K562 (cell line): ENCODE measurements around the gene KIRREL1. TPM values are rescaled to one million over a fixed set of nuclear protein-coding genes. Genes with fewer than 3 reads are reported as not detected.

Source experiments
- BRCA1 ChIP-seq, 2 experiments: fragments of 450-650 bp in 1 of 2; sonication (generic) in 1 of 2; formaldehyde crosslinking in 1 of 2; IDR thresholded peaks; 2 replicates each; pipeline versions ENCODE4 v1.5.0 to v1.6.1; 2017 to 2020; ENCODE audit warnings: mild to moderate bottlenecking in 1 of 2, missing genetic modification reagents in 1 of 2
- CREM ChIP-seq: IDR thresholded peaks from 2 replicates; pipeline ENCODE4 v1.6.1; 2014; ENCODE audit warnings: antibody characterized with exemption, low read depth
- FOSL1 ChIP-seq: fragments of 200-800 bp; sonication (Bioruptor generic); conservative IDR thresholded peaks from 2 replicates; pipeline ENCODE4 v1.6.1; 2016; ENCODE audit warnings: missing genetic modification characterization, missing compliant biosample characterization
- HBP1 ChIP-seq: fragments of 450-650 bp; formaldehyde crosslinking; IDR thresholded peaks from 2 replicates; pipeline ENCODE4 v1.4.0; 2022; ENCODE audit warnings: missing genetic modification characterization
- HMBOX1 ChIP-seq: sonication (generic); IDR thresholded peaks from 2 replicates; pipeline ENCODE4 v1.6.1; 2016
- ID3 ChIP-seq, 2 experiments: fragments of 250-450 bp in 1 of 2; fragments of 450-650 bp in 1 of 2; sonication (Bioruptor Pico) in 1 of 2; IDR thresholded peaks; 2 replicates each; pipeline versions ENCODE4 v1.6.1 to v1.8.0; 2016 to 2021; ENCODE audit warnings: mild to moderate bottlenecking in 2 of 2, moderate library complexity in 2 of 2, missing compliant biosample characterization in 1 of 2, missing genetic modification characterization in 1 of 2
- JUN ChIP-seq, 2 experiments: sonication (generic) in 1 of 2; formaldehyde crosslinking in 1 of 2; IDR thresholded peaks; 2 replicates each; pipeline versions ENCODE4 v1.6.1 to v1.8.0; 2012 to 2022; ENCODE audit warnings: borderline replicate concordance in 2 of 2, mild to moderate bottlenecking in 2 of 2, improper control_type of control experiment in 1 of 2, low read depth in 1 of 2, low read length in 1 of 2, missing genetic modification reagents in 1 of 2
- LCOR ChIP-seq: sonication (generic); formaldehyde crosslinking; IDR thresholded peaks from 2 replicates; pipeline ENCODE4 v1.8.0; 2022; ENCODE audit warnings: mild to moderate bottlenecking, missing genetic modification reagents
- LEF1 ChIP-seq: fragments of 450-650 bp; IDR thresholded peaks from 2 replicates; pipeline ENCODE4 v1.6.1; 2016; ENCODE audit warnings: mild to moderate bottlenecking
- MAFG ChIP-seq: fragments of 450-650 bp; conservative IDR thresholded peaks from 2 replicates; pipeline ENCODE4 v1.6.1; 2016; ENCODE audit warnings: missing genetic modification characterization, missing compliant biosample characterization
- NFE2 ChIP-seq: IDR thresholded peaks from 2 replicates; pipeline ENCODE4 v1.6.1; 2014; ENCODE audit warnings: antibody characterized with exemption, low read depth
- NONO ChIP-seq, 2 experiments: fragments of 200-400 bp in 1 of 2; fragments of 450-650 bp in 1 of 2; formaldehyde crosslinking in 1 of 2; IDR thresholded peaks; 2 replicates each; pipeline ENCODE4 v1.6.1; 2017; ENCODE audit warnings: low read depth in 2 of 2, mild to moderate bottlenecking in 2 of 2, moderate library complexity in 2 of 2, low read length in 1 of 2
- RAD21 ChIP-seq, 2 experiments: fragments of 250-450 bp in 1 of 2; fragments of 450-650 bp in 1 of 2; sonication (Bioruptor Pico) in 1 of 2; formaldehyde crosslinking in 1 of 2; IDR thresholded peaks in 1 of 2; conservative IDR thresholded peaks in 1 of 2; 2 replicates each; pipeline versions ENCODE4 v1.4.0 to v1.8.0; 2020 to 2022; ENCODE audit warnings: mild to moderate bottlenecking in 2 of 2, moderate library complexity in 1 of 2
- RNF2 ChIP-seq: sonication (generic); IDR thresholded peaks from 2 replicates; pipeline ENCODE4 v1.6.1; 2016
- TAL1 ChIP-seq: fragments of 450-650 bp; IDR thresholded peaks from 2 replicates; pipeline ENCODE4 v1.6.1; 2016; ENCODE audit warnings: mild to moderate bottlenecking
- TARDBP ChIP-seq: fragments of 450-650 bp; IDR thresholded peaks from 2 replicates; pipeline ENCODE4 v1.6.1; 2016
- TEAD2 ChIP-seq: fragments of 450-650 bp; IDR thresholded peaks from 2 replicates; pipeline ENCODE4 v1.6.1; 2016; ENCODE audit warnings: missing genetic modification characterization, control low read depth, missing compliant biosample characterization
- ZBTB7A ChIP-seq: IDR thresholded peaks from 2 replicates; pipeline ENCODE4 v1.6.1; 2011; ENCODE audit warnings: low read depth, mild to moderate bottlenecking, low read length, moderate library complexity, borderline replicate concordance; ENCODE audit not compliant: control insufficient read depth
- ZC3H11A ChIP-seq: IDR thresholded peaks from 2 replicates; pipeline ENCODE4 v1.6.1; 2012; ENCODE audit warnings: low read depth, low read length, improper control_type of control experiment
- polyA plus RNA-seq, 8 experiments: library from polyadenylated mRNA; depleted of rRNA in 4 of 8; stranded (reverse) in 5 of 8; unstranded in 3 of 8; fragments of >200 nt; fragmentation: Nextera tagmentation in 2 of 8; fragmentation: Illumina TruSeq in 1 of 8; extraction: Ambion mirVana in 2 of 8; extraction: Trizol in 1 of 8; gene quantifications; 2 replicates each; pipeline versions ENCODE4 v1.2.1 to v1.2.3, GENCODE V29; 2011 to 2014; ENCODE audit warnings: inconsistent platforms in 1 of 8, missing spikeins in 1 of 8
- total RNA-seq, 7 experiments: library from RNA; depleted of rRNA in 6 of 7; stranded (reverse); fragments of >200 nt in 6 of 7; fragmentation: Illumina TruSeq in 2 of 7; extraction: Trizol in 2 of 7; gene quantifications; 2 replicates each; pipeline versions ENCODE4 v1.2.1 to v1.2.3, GENCODE V29; 2011 to 2021; ENCODE audit warnings: low replicate concordance in 1 of 7
- TF ChIP-seq, protein P1 (sequence below): sonication (generic); formaldehyde crosslinking; IDR thresholded peaks from 2 replicates; pipeline ENCODE4 v1.5.0; 2020; ENCODE audit warnings: missing genetic modification reagents
- TF ChIP-seq, protein P2 (sequence below): fragments of 450-650 bp; formaldehyde crosslinking; IDR thresholded peaks from 2 replicates; pipeline ENCODE4 v1.4.0; 2020; ENCODE audit warnings: mild to moderate bottlenecking, moderate library complexity
- TF ChIP-seq, protein P3 (sequence below): fragments of 450-650 bp; conservative IDR thresholded peaks from 2 replicates; pipeline ENCODE4 v1.6.1; 2016; ENCODE audit warnings: missing genetic modification characterization, low read depth, mild to moderate bottlenecking, missing compliant biosample characterization, moderate library complexity

Gene KIRREL1
- total and polyA plus RNA-seq, 9 of the 15 experiments (the other 6 are each of a cell fraction or from before 2014, with no cell fraction given) = under 0.01 to 0.22 (median 0.03) TPM; not detected in 3

DNA sequence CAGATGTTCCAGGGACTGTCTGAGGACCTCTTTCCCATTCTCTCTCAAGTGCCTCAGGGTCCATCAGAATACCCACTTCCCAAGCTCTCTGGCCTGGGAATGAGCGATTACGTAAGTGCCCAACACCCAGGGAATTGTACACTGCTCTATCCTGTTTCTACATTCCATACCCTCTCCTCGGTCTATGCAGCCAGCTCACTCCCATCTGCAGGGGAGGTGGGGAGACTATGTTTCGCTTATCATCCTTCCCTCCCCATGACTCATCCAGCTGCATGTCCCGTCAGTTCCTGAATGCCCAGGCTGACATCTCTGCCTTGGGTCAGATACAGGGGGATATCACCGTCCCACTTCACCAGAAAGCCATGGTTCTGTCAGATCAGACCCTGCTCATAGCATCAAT lies 152.7 kb downstream of the KIRREL1 start (continued):
- TF ChIP-seq BRCA1 (IDR thresholded peaks at IDR 0.05) (no peak), BRCA1 (CRISPR knock-in tag; IDR thresholded peaks at IDR 0.05) (no peak), NFE2 (peak; percentile 63), CREM (peak; percentile 35; the same call in 1 of the 2 replicates), TAL1 (no peak; the same call in 1 of the 2 replicates), ZC3H11A (no peak), LEF1 (no peak), TARDBP (no peak), RNF2 (no peak), NONO (IDR thresholded peaks at IDR 0.05; ENCODE audit: low read depth in 2 of 2, low read length in 1 of 2) (no peak), HBP1 (CRISPR knock-in tag) (no peak), ID3 (CRISPR knock-in tag; IDR thresholded peaks at IDR 0.05) (no peak), ID3 (tag; IDR thresholded peaks at IDR 0.05) (no peak), MAFG (0 out of 2 replicates have a peak, but pooled peaks have one; percentile 41), TEAD2 (tag) (no peak), RAD21 (CRISPR knock-in tag; conservative IDR thresholded peaks at IDR 0.05 in 1 of 2, IDR thresholded peaks at IDR 0.05 in 1 of 2) (no peak), HMBOX1 (no peak), JUN (IDR thresholded peaks at IDR 0.05; ENCODE audit: borderline replicate concordance, low read depth, low read length) (peak; percentile 82), JUN (CRISPR knock-in tag; IDR thresholded peaks at IDR 0.05; ENCODE audit: borderline replicate concordance) (no peak), FOSL1 (tag) (peak; percentile 96), LCOR (CRISPR knock-in tag) (no peak), ZBTB7A (no peak)
- TF ChIP-seq, protein P1, sequence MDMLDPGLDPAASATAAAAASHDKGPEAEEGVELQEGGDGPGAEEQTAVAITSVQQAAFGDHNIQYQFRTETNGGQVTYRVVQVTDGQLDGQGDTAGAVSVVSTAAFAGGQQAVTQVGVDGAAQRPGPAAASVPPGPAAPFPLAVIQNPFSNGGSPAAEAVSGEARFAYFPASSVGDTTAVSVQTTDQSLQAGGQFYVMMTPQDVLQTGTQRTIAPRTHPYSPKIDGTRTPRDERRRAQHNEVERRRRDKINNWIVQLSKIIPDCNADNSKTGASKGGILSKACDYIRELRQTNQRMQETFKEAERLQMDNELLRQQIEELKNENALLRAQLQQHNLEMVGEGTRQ (CRISPR knock-in tag) = no peak
- TF ChIP-seq, protein P2, sequence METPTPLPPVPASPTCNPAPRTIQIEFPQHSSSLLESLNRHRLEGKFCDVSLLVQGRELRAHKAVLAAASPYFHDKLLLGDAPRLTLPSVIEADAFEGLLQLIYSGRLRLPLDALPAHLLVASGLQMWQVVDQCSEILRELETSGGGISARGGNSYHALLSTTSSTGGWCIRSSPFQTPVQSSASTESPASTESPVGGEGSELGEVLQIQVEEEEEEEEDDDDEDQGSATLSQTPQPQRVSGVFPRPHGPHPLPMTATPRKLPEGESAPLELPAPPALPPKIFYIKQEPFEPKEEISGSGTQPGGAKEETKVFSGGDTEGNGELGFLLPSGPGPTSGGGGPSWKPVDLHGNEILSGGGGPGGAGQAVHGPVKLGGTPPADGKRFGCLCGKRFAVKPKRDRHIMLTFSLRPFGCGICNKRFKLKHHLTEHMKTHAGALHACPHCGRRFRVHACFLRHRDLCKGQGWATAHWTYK (CRISPR knock-in tag) = no peak
- TF ChIP-seq, protein P3, sequence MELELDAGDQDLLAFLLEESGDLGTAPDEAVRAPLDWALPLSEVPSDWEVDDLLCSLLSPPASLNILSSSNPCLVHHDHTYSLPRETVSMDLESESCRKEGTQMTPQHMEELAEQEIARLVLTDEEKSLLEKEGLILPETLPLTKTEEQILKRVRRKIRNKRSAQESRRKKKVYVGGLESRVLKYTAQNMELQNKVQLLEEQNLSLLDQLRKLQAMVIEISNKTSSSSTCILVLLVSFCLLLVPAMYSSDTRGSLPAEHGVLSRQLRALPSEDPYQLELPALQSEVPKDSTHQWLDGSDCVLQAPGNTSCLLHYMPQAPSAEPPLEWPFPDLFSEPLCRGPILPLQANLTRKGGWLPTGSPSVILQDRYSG (tag) = no peak
